RKO (cell line): ENCODE results near the gene SBDS.
"Not testable (repeated sequence)": the region's sequence is repeated elsewhere in the genome, so short reads cannot be mapped to it uniquely, and the experiment has no call there.

ENCODE experiments used
- DNase-seq: peaks from one replicate; pipeline ENCODE4 v3.0.0-alpha.2; 2016; ENCODE audit warnings: low spot score

SBDS gene

GRCh38 chr7:66994691-66995049 lies 716 bp downstream of the SBDS start:
- peak; percentile 91 for DNase-seq

GRCh38 chr7:66994051-66994450 lies 1.3 kb downstream of the SBDS start:
- not testable (repeated sequence) for DNase-seq

GRCh38 chr7:66989552-66989951 lies 5.8 kb downstream of the SBDS start:
- not testable (repeated sequence) for DNase-seq

GRCh38 chr7:66980336-66980735 lies 15.1 kb downstream of the SBDS start:
- DNase-seq = not testable (repeated sequence)

- DNase-seq = not testable (repeated sequence)
Measured at GRCh38 chr7:66979013-66979412, 16.4 kb downstream of the SBDS start.

GRCh38 chr7:66978312-66978711 lies 17.1 kb downstream of the SBDS start:
- not testable (repeated sequence) for DNase-seq

- DNase-seq = peak; percentile 22
Measured at GRCh38 chr7:66974986-66975590, 20.3 kb downstream of the SBDS start.

GRCh38 chr7:66970310-66970709 lies 25.1 kb downstream of the SBDS start:
- DNase-seq = no peak

GRCh38 chr7:66969001-66969400 lies 26.4 kb downstream of the SBDS start:
- DNase-seq = not testable (repeated sequence)

GRCh38 chr7:66967029-66967428 lies 28.4 kb downstream of the SBDS start:
- DNase-seq = no peak

GRCh38 chr7:66964411-66964810 lies 31.0 kb downstream of the SBDS start:
- DNase-seq = no peak

- DNase-seq = no peak
Measured at GRCh38 chr7:66961096-66961495, 34.3 kb downstream of the SBDS start.

GRCh38 chr7:66960192-66960591 lies 35.2 kb downstream of the SBDS start:
- no peak for DNase-seq

GRCh38 chr7:66958538-66959350 lies 36.6 kb downstream of the SBDS start:
- no peak for DNase-seq

GRCh38 chr7:66957595-66958290 lies 37.6 kb downstream of the SBDS start:
- DNase-seq = no peak

- no peak for DNase-seq
Measured at GRCh38 chr7:66953044-66953427, 42.4 kb downstream of the SBDS start.

- peak; percentile 15 for DNase-seq
Measured at GRCh38 chr7:66952343-66953043, 42.9 kb downstream of the SBDS start.

- no peak for DNase-seq
Measured at GRCh38 chr7:66950763-66951162, 44.6 kb downstream of the SBDS start.

GRCh38 chr7:66950311-66950710 lies 45.1 kb downstream of the SBDS start:
- no peak for DNase-seq

GRCh38 chr7:66948480-66949109 lies 46.8 kb downstream of the SBDS start:
- no peak for DNase-seq

GRCh38 chr7:66946545-66946944 lies 48.8 kb downstream of the SBDS start:
- DNase-seq = no peak

- no peak for DNase-seq
Measured at GRCh38 chr7:66939325-66939724, 56.1 kb downstream of the SBDS start.
